ENCODE measurements around the gene FUT8. TPM values are rescaled to one million over a fixed set of nuclear protein-coding genes. Genes with fewer than 3 reads are reported as not detected.

The FUT8 gene
- total and polyA plus RNA-seq, 7 donors, result 3.2 to 8.6 (median 5.5) TPM

- H3K36me3 ChIP-seq (ENCODE audit: insufficient read depth in 1 of 2, low read depth in 1 of 2), result no peaks in the 10 kb centered on the region
- H3K9me3 ChIP-seq, result peaks cover 5% of the 10 kb centered on the region
- H3K4me1 ChIP-seq, result no peaks in the 10 kb centered on the region
- H3K27me3 ChIP-seq (ENCODE audit: insufficient read depth in 3 of 3, low read length in 2 of 3), result no peaks in the 10 kb centered on the region
- intact Hi-C loops (cut with DNase I), result no loop called here
- DNase-seq (no peak), ATAC-seq (no peak)
- TF ChIP-seq CTCF (IDR thresholded peaks at IDR 0.05), result no peak
- H3K4me3 ChIP-seq, result no peak overlapping the region
- no peak overlapping the region for H3K27ac ChIP-seq
- WGBS, 3 donors, result 96 to 99% (median 98%) methylated on average over 2 of the region's 2 CpGs
Measured at GRCh38 chr14:65536781-65537423, 124.4 kb downstream of the FUT8 start.

- H3K36me3 ChIP-seq (ENCODE audit: insufficient read depth in 1 of 2, low read depth in 1 of 2), result no peaks in the 10 kb centered on the region
- WGBS, 3 donors, result 93 to 100% (median 94%) methylated on average over 2 of the region's 2 CpGs
- TF ChIP-seq CTCF (IDR thresholded peaks at IDR 0.05), result no peak
- no peaks in the 10 kb centered on the region for H3K4me1 ChIP-seq
- ATAC-seq, result no peak
- DNase-seq, result no peak
- no peak overlapping the region for H3K27ac ChIP-seq
- H3K27me3 ChIP-seq (ENCODE audit: insufficient read depth in 3 of 3, low read length in 2 of 3), result no peaks in the 10 kb centered on the region
- intact Hi-C loops (cut with DNase I), result no loop called here
- peaks cover 3% of the 10 kb centered on the region for H3K9me3 ChIP-seq
- no peak overlapping the region for H3K4me3 ChIP-seq
Measured at GRCh38 chr14:65548878-65549277, 136.3 kb downstream of the FUT8 start.

GRCh38 chr14:65549429-65549828 lies 136.9 kb downstream of the FUT8 start:
- no peak for DNase-seq
- ATAC-seq, result no peak
- Histone ChIP-seq H3K9me3 (peaks cover 3% of the 10 kb centered on the region), H3K36me3 (ENCODE audit: insufficient read depth in 1 of 2, low read depth in 1 of 2) (no peaks in the 10 kb centered on the region), H3K4me3 (no peak overlapping the region), H3K4me1 (no peaks in the 10 kb centered on the region), H3K27ac (no peak overlapping the region), H3K27me3 (ENCODE audit: insufficient read depth in 3 of 3, low read length in 2 of 3) (no peaks in the 10 kb centered on the region)
- 81 to 83% (median 81%) methylated on average over 2 of the region's 2 CpGs for WGBS, 3 donors
- intact Hi-C loops (cut with DNase I), result no loop called here
- no peak for TF ChIP-seq CTCF (IDR thresholded peaks at IDR 0.05)

GRCh38 chr14:65550779-65551643 lies 138.5 kb downstream of the FUT8 start:
- no peaks in the 10 kb centered on the region for H3K4me1 ChIP-seq
- no peaks in the 10 kb centered on the region for H3K27me3 ChIP-seq (ENCODE audit: insufficient read depth in 3 of 3, low read length in 2 of 3)
- H3K4me3 ChIP-seq, result no peak overlapping the region
- ATAC-seq, result no peak
- 92 to 93% (median 93%) methylated on average over 6 of the region's 6 CpGs for WGBS, 3 donors
- peaks cover 3% of the 10 kb centered on the region for H3K9me3 ChIP-seq
- H3K36me3 ChIP-seq (ENCODE audit: insufficient read depth in 1 of 2, low read depth in 1 of 2), result no peaks in the 10 kb centered on the region
- no peak overlapping the region for H3K27ac ChIP-seq
- DNase-seq, result no peak
- TF ChIP-seq CTCF (IDR thresholded peaks at IDR 0.05), result no peak
- intact Hi-C loops (cut with DNase I), result no loop called here
